Caco-2 (cell line): ENCODE results near the gene CCDC14. TPM values are rescaled to one million over a fixed set of nuclear protein-coding genes. Genes with fewer than 3 reads are reported as not detected.

Source experiments
- BruUV-seq: library from RNA; stranded (reverse); fragments of 400-500 nt; replicated peaks from 2 replicates; lab custom pipeline; 2021; lab: Mats Ljungman, UMichigan
- CTCF ChIA-PET: fragments of 300-600 bp; sonication (Branson Sonifier 250); formaldehyde crosslinking; loops from one replicate; lab custom pipeline; 2022; ENCODE audit warnings: antibody characterized with exemption; lab: Charles Lee
- POLR2A ChIA-PET: fragments of 300-600 bp; sonication (Branson Sonifier 250); formaldehyde crosslinking; loops from one replicate; lab custom pipeline; 2022; ENCODE audit warnings: antibody characterized with exemption; lab: Charles Lee
- DNase-seq, 2 experiments: peaks; one replicate each; pipeline versions ENCODE4 v3.0.0 to v3.0.0-alpha.2; 2020 to 2022
- H3K27me3 ChIP-seq: replicated peaks from 2 replicates; pipeline ENCODE4 v1.6.0; 2011; ENCODE audit warnings: low read length; ENCODE audit not compliant: control insufficient read depth, insufficient read depth
- H3K36me3 ChIP-seq: 2 replicates; pipeline ENCODE4 v1.5.1; 2011; ENCODE audit warnings: low read length; ENCODE audit not compliant: control insufficient read depth, insufficient read depth
- H3K4me1 ChIP-seq: fragments of 250-450 bp; sonication (Bioruptor Pico); 2 replicates; pipeline ENCODE4 v1.5.1; 2020; ENCODE audit warnings: mild to moderate bottlenecking
- H3K4me3 ChIP-seq: 2 replicates; pipeline ENCODE4 v1.5.1; 2011; ENCODE audit warnings: low read depth, mild to moderate bottlenecking, control low read depth, low read length
- H3K9me3 ChIP-seq: fragments of 250-450 bp; sonication (Bioruptor Pico); 2 replicates; pipeline ENCODE4 v1.5.1; 2020; ENCODE audit warnings: mild to moderate bottlenecking, moderate library complexity
- H3K27ac Mint-ChIP-seq: one replicate; pipeline ENCODE4 v1.8.0; 2022; ENCODE audit warnings: mixed read lengths; ENCODE audit not compliant: unreplicated experiment
- H3K27me3 Mint-ChIP-seq: one replicate; pipeline ENCODE4 v1.8.0; 2022; ENCODE audit warnings: mixed read lengths; ENCODE audit not compliant: insufficient read depth, unreplicated experiment
- H3K36me3 Mint-ChIP-seq: one replicate; pipeline ENCODE4 v1.8.0; 2022; ENCODE audit warnings: mild to moderate bottlenecking, mixed read lengths; ENCODE audit not compliant: insufficient read depth, unreplicated experiment
- H3K4me1 Mint-ChIP-seq: one replicate; pipeline ENCODE4 v1.8.0; 2022; ENCODE audit warnings: low read depth, mixed read lengths; ENCODE audit not compliant: unreplicated experiment
- H3K4me3 Mint-ChIP-seq: one replicate; pipeline ENCODE4 v1.8.0; 2022; ENCODE audit warnings: mild to moderate bottlenecking, moderate library complexity, mixed read lengths; ENCODE audit not compliant: unreplicated experiment
- H3K9me3 Mint-ChIP-seq: one replicate; pipeline ENCODE4 v1.8.0; 2022; ENCODE audit warnings: mixed read lengths; ENCODE audit not compliant: unreplicated experiment
- CTCF ChIP-seq, 2 experiments: fragments of 200-600 bp in 1 of 2; IDR thresholded peaks; 1 replicate in 1 of 2; 2 replicates in 1 of 2; pipeline versions ENCODE4 v1.5.1 to v1.8.0; 2011 to 2022; ENCODE audit warnings: antibody characterized with exemption in 1 of 2, control low read depth in 1 of 2, inconsistent platforms in 1 of 2, low read depth in 1 of 2, low read length in 1 of 2, mild to moderate bottlenecking in 1 of 2, moderate library complexity in 1 of 2; ENCODE audit not compliant: insufficient read depth in 1 of 2, severe bottlenecking in 1 of 2, unreplicated experiment in 1 of 2
- intact Hi-C: fragments of 100-400 bp; cut with micrococcal nuclease; formaldehyde crosslinking; loops from one replicate; pipeline ENCODE4 v1.10.0; 2022; ENCODE audit not compliant: unreplicated experiment
- total RNA-seq: library from RNA; stranded (reverse); gene quantifications from 2 replicates; pipeline ENCODE4 v1.2.3, GENCODE V29; 2022

Gene CCDC14
- total RNA-seq, 1 experiment from 2014 or later, result 43.5 TPM

- ChIA-PET CTCF (no interaction called here), POLR2A (no interaction called here)
- H3K36me3 Mint-ChIP-seq, result peaks cover 29% of the 10 kb centered on the region
- Histone ChIP-seq H3K9me3 (no peaks in the 10 kb centered on the region), H3K4me3 (no peak overlapping the region), H3K4me1 (no peaks in the 10 kb centered on the region), H3K36me3 (no peaks in the 10 kb centered on the region), H3K27me3 (no peaks in the 10 kb centered on the region)
- no peak for DNase-seq
- no TSS peak for BruUV-seq
- TF ChIP-seq CTCF (IDR thresholded peaks at IDR 0.05; ENCODE audit: insufficient read depth in 1 of 2, low read depth in 1 of 2, low read length in 1 of 2, severe bottlenecking in 1 of 2, unreplicated experiment in 1 of 2), result no peak
- H3K4me3 Mint-ChIP-seq, result no peak overlapping the region
- no peaks in the 10 kb centered on the region for H3K27me3 Mint-ChIP-seq
- H3K4me1 Mint-ChIP-seq, result no peaks in the 10 kb centered on the region
- no peaks in the 10 kb centered on the region for H3K9me3 Mint-ChIP-seq
- H3K27ac Mint-ChIP-seq, result no peak overlapping the region
- intact Hi-C loops, result no loop called here
Observed at GRCh38 chr3:123926396-123926795, 34.6 kb downstream of the CCDC14 start.

GRCh38 chr3:123920868-123921267, 40.2 kb downstream of the CCDC14 start:
- Histone ChIP-seq H3K4me1 (no peaks in the 10 kb centered on the region), H3K27me3 (no peaks in the 10 kb centered on the region), H3K9me3 (no peaks in the 10 kb centered on the region), H3K36me3 (peaks cover 1% of the 10 kb centered on the region; the same call in 1 of the 2 replicates), H3K4me3 (no peak overlapping the region)
- Mint-ChIP-seq H3K9me3 (peaks cover 9% of the 10 kb centered on the region), H3K27me3 (no peaks in the 10 kb centered on the region), H3K27ac (no peak overlapping the region), H3K4me3 (no peak overlapping the region), H3K36me3 (peaks cover 28% of the 10 kb centered on the region), H3K4me1 (no peaks in the 10 kb centered on the region)
- TF ChIP-seq CTCF (IDR thresholded peaks at IDR 0.05; ENCODE audit: insufficient read depth in 1 of 2, low read depth in 1 of 2, low read length in 1 of 2, severe bottlenecking in 1 of 2, unreplicated experiment in 1 of 2), result no peak
- no TSS peak for BruUV-seq
- ChIA-PET CTCF (no interaction called here), POLR2A (no interaction called here)
- intact Hi-C loops, result no loop called here
- no peak for DNase-seq

GRCh38 chr3:123920383-123920782, 40.6 kb downstream of the CCDC14 start:
- no peak overlapping the region for H3K4me3 Mint-ChIP-seq
- H3K4me1 Mint-ChIP-seq, result no peaks in the 10 kb centered on the region
- ChIA-PET CTCF (no interaction called here), POLR2A (no interaction called here)
- H3K9me3 ChIP-seq, result no peaks in the 10 kb centered on the region
- H3K36me3 Mint-ChIP-seq, result peaks cover 28% of the 10 kb centered on the region
- no peak for TF ChIP-seq CTCF (IDR thresholded peaks at IDR 0.05; ENCODE audit: insufficient read depth in 1 of 2, low read depth in 1 of 2, low read length in 1 of 2, severe bottlenecking in 1 of 2, unreplicated experiment in 1 of 2)
- H3K27ac Mint-ChIP-seq, result no peak overlapping the region
- DNase-seq, result no peak
- H3K36me3 ChIP-seq, result peaks cover 1% of the 10 kb centered on the region; the same call in 1 of the 2 replicates
- intact Hi-C loops, result no loop called here
- H3K4me3 ChIP-seq, result no peak overlapping the region
- H3K27me3 Mint-ChIP-seq, result no peaks in the 10 kb centered on the region
- no peaks in the 10 kb centered on the region for H3K27me3 ChIP-seq
- peaks cover 9% of the 10 kb centered on the region for H3K9me3 Mint-ChIP-seq
- BruUV-seq, result no TSS peak
- H3K4me1 ChIP-seq, result no peaks in the 10 kb centered on the region
